GM19395 (cell line): ENCODE data around the gene TPST2.
A peak's percentile ranks its signal among the peaks of the same experiment; 100 is the strongest.

Experiments used
- ATAC-seq: cut with Tn5 transposase; IDR thresholded peaks from one replicate; pipeline ENCODE4 v1.9.1; 2021; ENCODE audit warnings: mild to moderate bottlenecking, moderate library complexity; ENCODE audit not compliant: unreplicated experiment

Gene TPST2

GRCh38 chr22:26610996-26611395, 21.1 kb upstream of the TPST2 start:
- ATAC-seq: no peak

- ATAC-seq: peak; percentile 79
These were observed 20.4 kb upstream of the TPST2 start for GRCh38 chr22:26610072-26610958.

GRCh38 chr22:26609287-26609686, 19.4 kb upstream of the TPST2 start:
- no peak for ATAC-seq

GRCh38 chr22:26608129-26608528, 18.2 kb upstream of the TPST2 start:
- no peak for ATAC-seq

- no peak for ATAC-seq
These were observed 16.7 kb upstream of the TPST2 start for GRCh38 chr22:26606611-26607010.

GRCh38 chr22:26604368-26604767, 14.4 kb upstream of the TPST2 start:
- no peak for ATAC-seq

- no peak for ATAC-seq
These were observed 12.2 kb upstream of the TPST2 start for GRCh38 chr22:26602127-26602526.

- no peak for ATAC-seq
These were observed 11.8 kb upstream of the TPST2 start for GRCh38 chr22:26601726-26602125.

- ATAC-seq: no peak
These were observed 9.6 kb upstream of the TPST2 start for GRCh38 chr22:26599505-26599904.

GRCh38 chr22:26597480-26597879, 7.5 kb upstream of the TPST2 start:
- no peak for ATAC-seq

- no peak for ATAC-seq
These were observed 7.1 kb upstream of the TPST2 start for GRCh38 chr22:26597026-26597425.

- no peak for ATAC-seq
These were observed 3.8 kb upstream of the TPST2 start for GRCh38 chr22:26593763-26594162.

GRCh38 chr22:26592421-26592891, 2.5 kb upstream of the TPST2 start:
- peak; percentile 58 for ATAC-seq

GRCh38 chr22:26589367-26589844, 526 bp downstream of the TPST2 start:
- ATAC-seq: peak; percentile 20

- ATAC-seq: no peak
These were observed 1.1 kb downstream of the TPST2 start for GRCh38 chr22:26588729-26589366.

GRCh38 chr22:26587991-26588613, 1.8 kb downstream of the TPST2 start:
- ATAC-seq: no peak

GRCh38 chr22:26586556-26587325, 3.2 kb downstream of the TPST2 start:
- no peak for ATAC-seq

GRCh38 chr22:26585104-26585790, 4.7 kb downstream of the TPST2 start:
- no peak for ATAC-seq

GRCh38 chr22:26584010-26584409, 5.9 kb downstream of the TPST2 start:
- ATAC-seq: no peak

GRCh38 chr22:26581633-26582168, 8.2 kb downstream of the TPST2 start:
- ATAC-seq: no peak
